OCI-LY3 (cell line): ENCODE data around the gene AANAT.

Experiments used
- H2AFZ ChIP-seq: fragments of 200-600, 300-600 bp; shearing (Covaris generic); 2 replicates; pipeline ENCODE4 v1.6.0; 2014; ENCODE audit warnings: antibody characterized with exemption, low read depth, low read length
- H3K27ac ChIP-seq: fragments of 200-600, 300-600 bp; sonication (generic); 2 replicates; pipeline ENCODE4 v1.5.1; 2014; ENCODE audit warnings: mild to moderate bottlenecking, low read length, moderate library complexity, mixed read lengths
- H3K27me3 ChIP-seq: fragments of 200-600, 300-600 bp; sonication (generic); 2 replicates; pipeline ENCODE4 v1.6.1; 2014; ENCODE audit warnings: low read depth, low read length, mixed read lengths
- H3K36me3 ChIP-seq: fragments of 200-600, 300-600 bp; sonication (generic); replicated peaks from 2 replicates; pipeline ENCODE3; 2014; ENCODE audit warnings: low read depth, low read length, mixed read lengths
- H3K4me1 ChIP-seq: fragments of 300-600, 200-600 bp; sonication (generic); 2 replicates; pipeline ENCODE4 v1.6.1; 2014; ENCODE audit warnings: low read length, mixed read lengths
- H3K4me2 ChIP-seq: fragments of 200-600, 300-600 bp; sonication (generic); 2 replicates; pipeline ENCODE4 v1.6.1; 2014; ENCODE audit warnings: low read length, mixed read lengths
- H3K4me3 ChIP-seq: fragments of 300-600, 200-600 bp; sonication (generic); 2 replicates; pipeline ENCODE4 v1.5.1; 2014; ENCODE audit warnings: antibody characterized with exemption, mild to moderate bottlenecking, low read length, moderate library complexity
- H3K79me2 ChIP-seq: fragments of 300-600, 200-600 bp; shearing (Covaris generic); 2 replicates; pipeline ENCODE4 v1.6.1; 2014; ENCODE audit warnings: mild to moderate bottlenecking, low read length, mixed read lengths
- H3K9ac ChIP-seq: fragments of 300-600, 200-600 bp; shearing (Covaris generic); 2 replicates; pipeline ENCODE4 v1.6.0; 2014; ENCODE audit warnings: mild to moderate bottlenecking, low read length, moderate library complexity
- H3K9me3 ChIP-seq: fragments of 200-600, 300-600 bp; shearing (Covaris generic); 2 replicates; pipeline ENCODE4 v1.6.1; 2014; ENCODE audit warnings: low read length, mixed read lengths; ENCODE audit not compliant: insufficient read depth
- H4K20me1 ChIP-seq: fragments of 200-600, 300-600 bp; sonication (generic); 2 replicates; pipeline ENCODE4 v1.6.1; 2016; ENCODE audit warnings: low read length, mixed read lengths; ENCODE audit not compliant: insufficient read depth
- CTCF ChIP-seq: fragments of 200-600, 300-600 bp; sonication (generic); IDR thresholded peaks from 2 replicates; pipeline ENCODE4 v1.5.1; 2014; ENCODE audit warnings: antibody characterized with exemption, low read length, low read depth
- EZH2phosphoT487 ChIP-seq: fragments of 200-600 bp; shearing (Covaris generic); IDR thresholded peaks from 2 replicates; pipeline ENCODE4 v1.6.1; 2018; ENCODE audit warnings: antibody characterized with exemption, mixed run types, low read depth

The AANAT gene

GRCh38 chr17:76472258-76472645, 4.8 kb downstream of the AANAT start:
- Histone ChIP-seq H3K9ac (no peak overlapping the region), H3K9me3 (no peaks in the 10 kb centered on the region), H3K4me1 (peaks cover 3% of the 10 kb centered on the region; the same call in 1 of the 2 replicates), H4K20me1 (no peaks in the 10 kb centered on the region), H3K79me2 (no peaks in the 10 kb centered on the region), H3K4me3 (no peak overlapping the region), H3K27me3 (no peaks in the 10 kb centered on the region), H2AFZ (no peak overlapping the region), H3K27ac (no peak overlapping the region), H3K4me2 (no peak overlapping the region), H3K36me3 (no peaks in the 10 kb centered on the region)
- TF ChIP-seq EZH2phosphoT487 = no peak

- Histone ChIP-seq H3K27me3 (no peaks in the 10 kb centered on the region), H3K79me2 (no peaks in the 10 kb centered on the region), H3K4me2 (no peak overlapping the region), H3K4me3 (no peak overlapping the region), H2AFZ (no peak overlapping the region), H3K27ac (no peak overlapping the region), H4K20me1 (no peaks in the 10 kb centered on the region), H3K36me3 (no peaks in the 10 kb centered on the region), H3K4me1 (peaks cover 3% of the 10 kb centered on the region; the same call in 1 of the 2 replicates), H3K9me3 (no peaks in the 10 kb centered on the region), H3K9ac (no peak overlapping the region)
- TF ChIP-seq EZH2phosphoT487 (no peak), CTCF (no peak)
Measured at GRCh38 chr17:76472726-76473125, 5.3 kb downstream of the AANAT start.

- no peak overlapping the region for H3K4me2 ChIP-seq
- H3K4me3 ChIP-seq = no peak overlapping the region
- H3K9ac ChIP-seq = no peak overlapping the region
- peaks cover 3% of the 10 kb centered on the region; the same call in 1 of the 2 replicates for H3K4me1 ChIP-seq
- no peaks in the 10 kb centered on the region for H3K9me3 ChIP-seq
- H3K27ac ChIP-seq = no peak overlapping the region
- TF ChIP-seq EZH2phosphoT487 (no peak), CTCF (peak; percentile 24; the same call in 1 of the 2 replicates)
- no peaks in the 10 kb centered on the region for H3K36me3 ChIP-seq
- H4K20me1 ChIP-seq = no peaks in the 10 kb centered on the region
- no peak overlapping the region for H2AFZ ChIP-seq
- no peaks in the 10 kb centered on the region for H3K27me3 ChIP-seq
- no peaks in the 10 kb centered on the region for H3K79me2 ChIP-seq
Measured at GRCh38 chr17:76473541-76473985, 6.2 kb downstream of the AANAT start.

- Histone ChIP-seq H3K79me2 (no peaks in the 10 kb centered on the region), H3K9me3 (no peaks in the 10 kb centered on the region), H3K4me1 (peaks cover 3% of the 10 kb centered on the region; the same call in 1 of the 2 replicates), H3K4me2 (no peak overlapping the region), H3K36me3 (no peaks in the 10 kb centered on the region), H3K9ac (no peak overlapping the region), H3K27me3 (no peaks in the 10 kb centered on the region), H2AFZ (no peak overlapping the region), H3K27ac (no peak overlapping the region), H3K4me3 (no peak overlapping the region), H4K20me1 (no peaks in the 10 kb centered on the region)
- TF ChIP-seq CTCF = no peak
- TF ChIP-seq EZH2phosphoT487 = no peak
Measured at GRCh38 chr17:76474238-76474637, 6.8 kb downstream of the AANAT start.

GRCh38 chr17:76474894-76475293, 7.5 kb downstream of the AANAT start:
- H3K79me2 ChIP-seq = no peaks in the 10 kb centered on the region
- H4K20me1 ChIP-seq = no peaks in the 10 kb centered on the region
- H3K27ac ChIP-seq = no peak overlapping the region
- no peak for TF ChIP-seq EZH2phosphoT487
- no peak for TF ChIP-seq CTCF
- H3K36me3 ChIP-seq = no peaks in the 10 kb centered on the region
- no peak overlapping the region for H3K4me3 ChIP-seq
- H3K27me3 ChIP-seq = no peaks in the 10 kb centered on the region
- H3K9ac ChIP-seq = no peak overlapping the region
- H3K4me1 ChIP-seq = peaks cover 3% of the 10 kb centered on the region; the same call in 1 of the 2 replicates
- H3K9me3 ChIP-seq = no peaks in the 10 kb centered on the region
- no peak overlapping the region for H2AFZ ChIP-seq
- no peak overlapping the region for H3K4me2 ChIP-seq
